Neural cell (in vitro differentiated cells): Measurements from ENCODE around the gene CYP3A5. TPM values are rescaled to one million over a fixed set of nuclear protein-coding genes. Genes with fewer than 3 reads are reported as not detected.
"Not testable (repeated sequence)": the region's sequence is repeated elsewhere in the genome, so short reads cannot be mapped to it uniquely, and the experiment has no call there.

ENCODE experiments used
- H2AFZ ChIP-seq: fragments of 200-600, 300-800 bp; sonication (generic), shearing (Covaris generic); 2 replicates; pipeline ENCODE4 v1.6.0; 2014; ENCODE audit warnings: low read depth, mild to moderate bottlenecking, antibody characterized with exemption, low read length, moderate library complexity
- H3F3A ChIP-seq: fragments of 200-600 bp; shearing (Covaris generic); 2 replicates; pipeline ENCODE4 v1.6.1; 2016; ENCODE audit warnings: mild to moderate bottlenecking, moderate library complexity, mixed read lengths, antibody characterized with exemption, low read length; ENCODE audit not compliant: insufficient read depth, poor library complexity, severe bottlenecking
- H3K27ac ChIP-seq: fragments of 200-600, 300-800 bp; sonication (generic), shearing (Covaris generic); 2 replicates; pipeline ENCODE4 v1.5.1; 2014; ENCODE audit warnings: mild to moderate bottlenecking, low read length, moderate library complexity
- H3K27me3 ChIP-seq: fragments of 300-800, 200-600 bp; sonication (generic), shearing (Covaris generic); 2 replicates; pipeline ENCODE4 v1.6.0; 2014; ENCODE audit warnings: mild to moderate bottlenecking, low read depth, low read length, moderate library complexity; ENCODE audit not compliant: insufficient read depth
- H3K36me3 ChIP-seq: fragments of 300-800, 200-600 bp; sonication (generic), shearing (Covaris generic); 2 replicates; pipeline ENCODE4 v1.5.1; 2014; ENCODE audit warnings: mild to moderate bottlenecking, antibody characterized with exemption, low read length, moderate library complexity; ENCODE audit not compliant: insufficient read depth
- H3K4me2 ChIP-seq: fragments of 300-800, 200-600 bp; sonication (generic), shearing (Covaris generic); 2 replicates; pipeline ENCODE4 v1.6.0; 2014; ENCODE audit warnings: mild to moderate bottlenecking, low read length
- H3K4me3 ChIP-seq: fragments of 300-800, 200-600 bp; sonication (generic), shearing (Covaris generic); 2 replicates; pipeline ENCODE4 v1.5.1; 2014; ENCODE audit warnings: mild to moderate bottlenecking, low read length, moderate library complexity
- H3K79me2 ChIP-seq: fragments of 200-600 bp; shearing (Covaris generic); replicated peaks from 2 replicates; pipeline ENCODE4 v1.6.0; 2014; ENCODE audit warnings: mild to moderate bottlenecking, low read length, moderate library complexity; ENCODE audit not compliant: insufficient read depth
- H3K9ac ChIP-seq: fragments of 300-800, 200-600 bp; sonication (generic), shearing (Covaris generic); 2 replicates; pipeline ENCODE4 v1.6.1; 2016; ENCODE audit warnings: mild to moderate bottlenecking, low read length, mixed read lengths
- H3K9me2 ChIP-seq: fragments of 200-600 bp; shearing (Covaris generic); 2 replicates; pipeline ENCODE4 v1.6.1; 2016; ENCODE audit warnings: mild to moderate bottlenecking, low read length, mixed read lengths; ENCODE audit not compliant: insufficient read depth
- H3K9me3 ChIP-seq: fragments of 200-600, 300-800 bp; sonication (generic), shearing (Covaris generic); 2 replicates; pipeline ENCODE4 v1.6.1; 2016; ENCODE audit warnings: mild to moderate bottlenecking, mixed run types, low read length, moderate library complexity, mixed read lengths
- H4K20me1 ChIP-seq: fragments of 200-600 bp; shearing (Covaris generic); 2 replicates; pipeline ENCODE4 v1.6.1; 2016; ENCODE audit warnings: mild to moderate bottlenecking, mixed run types; ENCODE audit not compliant: insufficient read depth
- CTCF ChIP-seq: fragments of 450-650 bp; IDR thresholded peaks from 2 replicates; pipeline ENCODE4 v1.5.1; 2014; ENCODE audit warnings: antibody characterized with exemption, mild to moderate bottlenecking, moderate library complexity; ENCODE audit not compliant: poor library complexity, severe bottlenecking
- EP300 ChIP-seq: fragments of 450-650 bp; conservative IDR thresholded peaks from 2 replicates; pipeline ENCODE4 v1.6.1; 2014; ENCODE audit warnings: antibody characterized with exemption, mild to moderate bottlenecking, moderate library complexity; ENCODE audit not compliant: poor library complexity, severe bottlenecking
- EZH2 ChIP-seq: fragments of 200-600, 300-800 bp; shearing (Covaris generic), sonication (generic); IDR thresholded peaks from 2 replicates; pipeline ENCODE4 v1.6.1; 2014; ENCODE audit warnings: antibody characterized with exemption, low read length, borderline replicate concordance, mild to moderate bottlenecking; ENCODE audit not compliant: insufficient read depth, poor library complexity, severe bottlenecking
- MXI1 ChIP-seq: fragments of 450-650 bp; conservative IDR thresholded peaks from 2 replicates; pipeline ENCODE4 v1.6.1; 2014; ENCODE audit warnings: antibody characterized with exemption, mild to moderate bottlenecking; ENCODE audit not compliant: poor library complexity, severe bottlenecking
- POLR2AphosphoS5 ChIP-seq: IDR thresholded peaks from 2 replicates; pipeline ENCODE4 v1.6.1; 2012
- RAD21 ChIP-seq: fragments of 450-650 bp; conservative IDR thresholded peaks from 2 replicates; pipeline ENCODE4 v1.6.1; 2014; ENCODE audit warnings: antibody characterized with exemption, mild to moderate bottlenecking, moderate library complexity
- REST ChIP-seq: IDR thresholded peaks from 2 replicates; pipeline ENCODE4 v1.6.1; 2012; ENCODE audit warnings: borderline replicate concordance
- SMC3 ChIP-seq: fragments of 450-650 bp; conservative IDR thresholded peaks from 2 replicates; pipeline ENCODE4 v1.6.1; 2014; ENCODE audit warnings: antibody characterized with exemption, mild to moderate bottlenecking, moderate library complexity; ENCODE audit not compliant: poor library complexity
- TAF1 ChIP-seq: IDR thresholded peaks from 2 replicates; pipeline ENCODE4 v1.6.1; 2012; ENCODE audit warnings: low read depth
- polyA minus RNA-seq: library from RNA; depleted of rRNA, polyadenylated mRNA; stranded (reverse); fragments of >200 nt; gene quantifications from 2 replicates; pipeline ENCODE4 v1.2.3, GENCODE V29; 2014
- polyA plus RNA-seq: library from polyadenylated mRNA; depleted of rRNA; stranded (reverse); fragments of >200 nt; gene quantifications from 2 replicates; pipeline ENCODE4 v1.2.3, GENCODE V29; 2014

CYP3A5 gene
- polyA plus RNA-seq (not detected in 2 replicates), polyA minus RNA-seq (not detected in 2 replicates)

DNA sequence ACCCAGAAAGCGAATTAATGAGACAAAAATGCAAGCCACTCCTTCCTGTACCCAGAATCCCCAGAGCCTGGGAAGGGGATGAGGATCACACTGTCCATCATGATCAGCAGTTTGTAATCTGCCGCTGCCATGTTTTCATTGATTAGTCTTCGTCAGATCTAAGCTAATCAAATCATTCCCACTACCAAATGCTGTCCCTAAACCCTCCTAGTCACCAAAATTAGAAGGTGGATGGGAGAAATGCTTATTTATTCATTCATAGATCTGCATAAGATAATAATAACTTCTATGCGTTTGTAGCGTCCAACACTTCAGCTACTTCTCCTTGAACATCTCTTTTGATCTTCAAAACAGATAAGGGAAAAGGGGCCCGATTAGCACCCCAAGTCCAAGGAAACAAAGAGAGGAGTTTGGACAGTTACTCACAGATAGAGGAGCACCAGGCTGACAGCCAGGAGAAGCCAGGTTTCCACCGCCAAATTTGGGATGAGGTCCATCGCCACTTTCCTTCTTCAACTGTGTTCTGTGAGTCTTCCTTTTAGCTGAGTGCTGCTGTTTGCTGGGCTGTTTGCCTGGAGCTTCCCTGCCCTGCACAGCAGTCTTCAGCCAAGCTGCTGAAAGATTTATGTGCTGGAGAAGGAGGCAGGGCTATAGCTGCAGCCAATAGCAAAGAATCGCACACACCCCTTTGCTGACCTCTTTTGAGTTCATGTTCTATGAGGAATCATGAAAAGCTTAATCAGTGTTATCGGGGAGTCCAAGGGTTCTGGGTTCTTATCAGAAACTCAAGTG is at the start of gene CYP3A5:
CYP3A5 (minus strand) TSS at position 597 of the 792 bp plus-strand sequence; CDS start at position 497, 100 bp downstream.
- H3K4me3 ChIP-seq: no peak within 1 kb of the TSS
- H3K79me2 ChIP-seq: no peaks in the 10 kb centered on the region
- H3K4me2 ChIP-seq: no peak within 1 kb of the TSS
- no peak within 1 kb of the TSS for H2AFZ ChIP-seq
- no peaks in the 10 kb centered on the region for H4K20me1 ChIP-seq
- H3K9ac ChIP-seq: no peak within 1 kb of the TSS
- no peaks in the 10 kb centered on the region for H3K9me3 ChIP-seq
- TF ChIP-seq TAF1 (no peak), CTCF (no peak), EP300 (no peak)
- no peak within 1 kb of the TSS for H3K27ac ChIP-seq
- no peaks in the 10 kb centered on the region for H3F3A ChIP-seq
- H3K27me3 ChIP-seq: no peaks in the 10 kb centered on the region
- no peaks in the 10 kb centered on the region for H3K36me3 ChIP-seq
- no peaks in the 10 kb centered on the region for H3K9me2 ChIP-seq

DNA sequence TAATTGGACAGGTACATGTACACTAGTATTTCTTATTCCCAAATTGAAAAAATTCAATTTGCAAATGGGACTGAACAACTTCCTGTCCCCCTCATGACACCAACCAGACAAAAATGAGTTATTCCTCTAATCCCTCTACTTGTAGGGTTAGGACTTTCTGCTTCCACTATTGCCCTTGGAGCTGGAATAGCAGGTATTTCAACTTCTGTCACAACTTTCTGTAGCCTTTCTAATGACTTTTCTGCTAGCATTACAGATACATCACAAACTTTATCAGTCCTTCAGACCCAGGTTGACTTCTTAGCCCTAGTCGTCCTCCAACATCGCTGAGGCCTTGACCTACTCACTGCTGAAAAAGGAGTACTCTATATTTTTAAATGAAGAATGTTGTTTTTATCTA is 48.8 kb upstream of the CYP3A5 start:
- no peak overlapping the region for H3K4me3 ChIP-seq
- no peaks in the 10 kb centered on the region for H3K9me3 ChIP-seq
- no peaks in the 10 kb centered on the region for H3K9me2 ChIP-seq
- TF ChIP-seq EP300 (no peak), MXI1 (no peak), RAD21 (no peak), SMC3 (no peak), REST (no peak), POLR2AphosphoS5 (no peak), EZH2 (no peak), TAF1 (no peak), CTCF (no peak)
- H3K4me2 ChIP-seq: no peak overlapping the region
- H3K79me2 ChIP-seq: no peaks in the 10 kb centered on the region
- H4K20me1 ChIP-seq: no peaks in the 10 kb centered on the region
- no peaks in the 10 kb centered on the region for H3K36me3 ChIP-seq
- no peak overlapping the region for H2AFZ ChIP-seq
- no peaks in the 10 kb centered on the region for H3F3A ChIP-seq
- no peaks in the 10 kb centered on the region for H3K27me3 ChIP-seq
- no peak overlapping the region for H3K27ac ChIP-seq
- H3K9ac ChIP-seq: no peak overlapping the region

DNA sequence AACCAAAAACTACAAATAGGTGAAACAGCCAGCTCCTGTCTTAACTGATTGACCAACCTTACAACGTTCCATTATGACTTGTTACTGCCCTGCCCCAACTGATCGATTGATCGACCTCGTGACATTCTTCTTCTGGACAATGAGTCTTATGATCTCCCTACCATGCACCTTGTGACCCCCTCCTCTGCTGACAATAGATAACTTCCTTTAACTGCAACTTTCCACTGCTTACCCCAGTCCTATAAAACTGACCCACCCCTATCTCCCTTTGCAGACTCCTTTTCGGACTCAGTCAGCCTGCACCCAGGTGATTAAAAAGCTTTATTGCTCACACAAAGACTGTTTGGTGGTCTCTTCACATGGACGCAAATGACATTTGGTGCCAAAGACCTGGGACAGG is 43.4 kb upstream of the CYP3A5 start:
- not testable (repeated sequence) for H3K4me2 ChIP-seq, H2AFZ ChIP-seq, H3K27ac ChIP-seq, H3K4me3 ChIP-seq, H3K9me3 ChIP-seq, H3K9me2 ChIP-seq, H3K79me2 ChIP-seq, H3K36me3 ChIP-seq, H4K20me1 ChIP-seq, H3K9ac ChIP-seq, H3F3A ChIP-seq, H3K27me3 ChIP-seq
